ENCODE results near the gene TMEM218. TPM values are rescaled to one million over a fixed set of nuclear protein-coding genes. Genes with fewer than 3 reads are reported as not detected.
A peak's percentile ranks its signal among the peaks of the same experiment; 100 is the strongest.

TMEM218 gene
- total RNA-seq, 2 donors from 2014 or later, result 17.9 to 18.2 TPM

- H3K27ac ChIP-seq (ENCODE audit: low read depth, low read length), result no peak overlapping the region
- H3K36me3 ChIP-seq (ENCODE audit: control insufficient read depth, insufficient read depth, low read length), result no peaks in the 10 kb centered on the region
- no peak overlapping the region for H3K4me3 Mint-ChIP-seq
- DNase-seq, result peak; percentile 87
- H3K9me3 ChIP-seq (ENCODE audit: control insufficient read depth, low read length), result peaks cover 11% of the 10 kb centered on the region
- no peak overlapping the region for H3K27ac Mint-ChIP-seq
- H3K36me3 Mint-ChIP-seq (ENCODE audit: low read depth), result no peaks in the 10 kb centered on the region
- H3K9me3 Mint-ChIP-seq, result no peaks in the 10 kb centered on the region
- peaks cover 28% of the 10 kb centered on the region for H3K27me3 ChIP-seq (ENCODE audit: control insufficient read depth, insufficient read depth, low read length, poor library complexity, severe bottlenecking)
- H3K4me1 ChIP-seq (ENCODE audit: control insufficient read depth, insufficient read depth, low read length), result peaks cover 2% of the 10 kb centered on the region
- H3K4me3 ChIP-seq (ENCODE audit: low read length), result peak overlapping the region; percentile 74
- peak; percentile 79 for TF ChIP-seq CTCF (conservative IDR thresholded peaks at IDR 0.05)
- WGBS, 2 experiments (ENCODE audit: insufficient coverage in 1 of 2, insufficient read length in 1 of 2), result 70 to 74% methylated on average over 10 of the region's 10 CpGs
- H3K9ac ChIP-seq (ENCODE audit: extremely low read depth, low read length, poor library complexity, severe bottlenecking), result no peak overlapping the region
- H3K4me1 Mint-ChIP-seq, result peaks cover 10% of the 10 kb centered on the region
- peaks cover 61% of the 10 kb centered on the region for H3K27me3 Mint-ChIP-seq (ENCODE audit: insufficient read depth)
Observed at GRCh38 chr11:125123947-125124617, 12.7 kb upstream of the TMEM218 start.

GRCh38 chr11:125123194-125123946 is 11.9 kb upstream of the TMEM218 start:
- no peak for DNase-seq
- no peak overlapping the region for H3K4me3 Mint-ChIP-seq
- WGBS, 2 experiments (ENCODE audit: insufficient coverage in 1 of 2, insufficient read length in 1 of 2), result 85 to 95% methylated on average over 4 of the region's 4 CpGs
- H3K36me3 Mint-ChIP-seq (ENCODE audit: low read depth), result no peaks in the 10 kb centered on the region
- no peaks in the 10 kb centered on the region for H3K9me3 Mint-ChIP-seq
- H3K4me1 Mint-ChIP-seq, result peaks cover 15% of the 10 kb centered on the region
- peak overlapping the region; percentile 74 for H3K4me3 ChIP-seq (ENCODE audit: low read length)
- no peak for TF ChIP-seq CTCF (conservative IDR thresholded peaks at IDR 0.05)
- peaks cover 2% of the 10 kb centered on the region for H3K4me1 ChIP-seq (ENCODE audit: control insufficient read depth, insufficient read depth, low read length)
- no peaks in the 10 kb centered on the region for H3K36me3 ChIP-seq (ENCODE audit: control insufficient read depth, insufficient read depth, low read length)
- no peak overlapping the region for H3K9ac ChIP-seq (ENCODE audit: extremely low read depth, low read length, poor library complexity, severe bottlenecking)
- H3K27ac ChIP-seq (ENCODE audit: low read depth, low read length), result no peak overlapping the region
- peaks cover 21% of the 10 kb centered on the region for H3K27me3 ChIP-seq (ENCODE audit: control insufficient read depth, insufficient read depth, low read length, poor library complexity, severe bottlenecking)
- H3K27me3 Mint-ChIP-seq (ENCODE audit: insufficient read depth), result peaks cover 56% of the 10 kb centered on the region
- H3K9me3 ChIP-seq (ENCODE audit: control insufficient read depth, low read length), result peaks cover 11% of the 10 kb centered on the region
- no peak overlapping the region for H3K27ac Mint-ChIP-seq

GRCh38 chr11:125117429-125117828 is 6.0 kb upstream of the TMEM218 start:
- Mint-ChIP-seq H3K27ac (no peak overlapping the region), H3K4me1 (peaks cover 15% of the 10 kb centered on the region), H3K36me3 (ENCODE audit: low read depth) (no peaks in the 10 kb centered on the region), H3K9me3 (no peaks in the 10 kb centered on the region), H3K4me3 (no peak overlapping the region), H3K27me3 (ENCODE audit: insufficient read depth) (peaks cover 37% of the 10 kb centered on the region)
- no peak for DNase-seq
- no peaks in the 10 kb centered on the region for H3K9me3 ChIP-seq (ENCODE audit: control insufficient read depth, low read length)
- WGBS, 2 experiments (ENCODE audit: insufficient coverage in 1 of 2, insufficient read length in 1 of 2), result 77 to 92% methylated on average over 1 to 4 of the region's 4 CpGs
- H3K4me1 ChIP-seq (ENCODE audit: control insufficient read depth, insufficient read depth, low read length), result peaks cover 6% of the 10 kb centered on the region
- H3K27ac ChIP-seq (ENCODE audit: low read depth, low read length), result no peak overlapping the region
- no peak for TF ChIP-seq CTCF (conservative IDR thresholded peaks at IDR 0.05)
- no peaks in the 10 kb centered on the region for H3K27me3 ChIP-seq (ENCODE audit: control insufficient read depth, insufficient read depth, low read length, poor library complexity, severe bottlenecking)
- H3K9ac ChIP-seq (ENCODE audit: extremely low read depth, low read length, poor library complexity, severe bottlenecking), result no peak overlapping the region
- H3K36me3 ChIP-seq (ENCODE audit: control insufficient read depth, insufficient read depth, low read length), result no peaks in the 10 kb centered on the region
- no peak overlapping the region for H3K4me3 ChIP-seq (ENCODE audit: low read length)

All from endodermal cell (in vitro differentiated cells).